M059J (cell line): ENCODE measurements around the gene MND1. TPM values are rescaled to one million over a fixed set of nuclear protein-coding genes. Genes with fewer than 3 reads are reported as not detected.

Experiments used
- DNase-seq: peaks from one replicate; pipeline ENCODE4 v3.0.0-alpha.2; 2012; ENCODE audit warnings: low read depth
- total RNA-seq: library from RNA; depleted of rRNA; stranded (reverse); fragments of >200 nt; shearing (Covaris generic); gene quantifications from 2 replicates; pipeline ENCODE4 v1.2.3, GENCODE V29; 2014

Gene MND1
- total RNA-seq, 1 experiment from 2014 or later, result 18.4 TPM

GRCh38 chr4:153346563-153346962, 2.1 kb downstream of the MND1 start:
- DNase-seq, result no peak

- no peak for DNase-seq
Observed at GRCh38 chr4:153347117-153347516, 2.6 kb downstream of the MND1 start.

- DNase-seq, result peak; percentile 62
Observed at GRCh38 chr4:153348006-153348405, 3.5 kb downstream of the MND1 start.

GRCh38 chr4:153349206-153349805, 4.8 kb downstream of the MND1 start:
- no peak for DNase-seq

- no peak for DNase-seq
Observed at GRCh38 chr4:153362184-153362583, 17.7 kb downstream of the MND1 start.

GRCh38 chr4:153364061-153364460, 19.6 kb downstream of the MND1 start:
- no peak for DNase-seq

GRCh38 chr4:153365003-153365402, 20.5 kb downstream of the MND1 start:
- no peak for DNase-seq

GRCh38 chr4:153366486-153366885, 22.0 kb downstream of the MND1 start:
- DNase-seq, result no peak

GRCh38 chr4:153367092-153367491, 22.6 kb downstream of the MND1 start:
- DNase-seq, result no peak

- DNase-seq, result no peak
Observed at GRCh38 chr4:153369021-153369420, 24.5 kb downstream of the MND1 start.

GRCh38 chr4:153371701-153372234, 27.3 kb downstream of the MND1 start:
- DNase-seq, result no peak

GRCh38 chr4:153372967-153373562, 28.6 kb downstream of the MND1 start:
- no peak for DNase-seq

- DNase-seq, result no peak
Observed at GRCh38 chr4:153374442-153374841, 30.0 kb downstream of the MND1 start.

- no peak for DNase-seq
Observed at GRCh38 chr4:153375303-153375702, 30.8 kb downstream of the MND1 start.

- no peak for DNase-seq
Observed at GRCh38 chr4:153383131-153383530, 38.6 kb downstream of the MND1 start.

GRCh38 chr4:153384160-153384559, 39.7 kb downstream of the MND1 start:
- no peak for DNase-seq

GRCh38 chr4:153385784-153386183, 41.3 kb downstream of the MND1 start:
- DNase-seq, result no peak

- DNase-seq, result no peak
Observed at GRCh38 chr4:153387981-153388380, 43.5 kb downstream of the MND1 start.

GRCh38 chr4:153393397-153393796, 48.9 kb downstream of the MND1 start:
- peak; percentile 84 for DNase-seq

- no peak for DNase-seq
Observed at GRCh38 chr4:153394945-153395344, 50.5 kb downstream of the MND1 start.

GRCh38 chr4:153398713-153399112, 54.2 kb downstream of the MND1 start:
- DNase-seq, result no peak

- DNase-seq, result no peak
Observed at GRCh38 chr4:153399358-153399757, 54.9 kb downstream of the MND1 start.

GRCh38 chr4:153401501-153401900, 57.0 kb downstream of the MND1 start:
- DNase-seq, result no peak

- peak; percentile 72 for DNase-seq
Observed at GRCh38 chr4:153402366-153402765, 57.9 kb downstream of the MND1 start.
